SK-N-SH treated with all-trans-retinoic acid at 6 μM for 48 hours (cell line): ENCODE data around the gene BRINP1.

Experiments
- ARNTL ChIP-seq: fragments of 450-650 bp; formaldehyde crosslinking; IDR thresholded peaks from 2 replicates; pipeline ENCODE4 v1.5.0; 2020; ENCODE audit warnings: low read depth, mild to moderate bottlenecking, moderate library complexity, borderline replicate concordance
- BACH2 ChIP-seq: fragments of 250-450 bp; sonication (Bioruptor Pico); IDR thresholded peaks from 2 replicates; pipeline ENCODE4 v1.9.0; 2021; ENCODE audit warnings: mild to moderate bottlenecking, borderline replicate concordance
- CSDC2 ChIP-seq: fragments of 250-450 bp; sonication (Bioruptor Pico); IDR thresholded peaks from 2 replicates; pipeline ENCODE4 v1.5.0; 2020; ENCODE audit warnings: mild to moderate bottlenecking, moderate library complexity
- ESRRG ChIP-seq: fragments of 250-450 bp; sonication (Bioruptor Pico); IDR thresholded peaks from 2 replicates; pipeline ENCODE4 v1.6.1; 2021; ENCODE audit warnings: mild to moderate bottlenecking
- OSR1 ChIP-seq: fragments of 250-450 bp; sonication (Bioruptor Pico); IDR thresholded peaks from 2 replicates; pipeline ENCODE4 v1.8.0; 2022; ENCODE audit warnings: moderate library complexity, mild to moderate bottlenecking, inconsistent platforms
- PPARA ChIP-seq: fragments of 250-450 bp; sonication (Bioruptor Pico); IDR thresholded peaks from 2 replicates; pipeline ENCODE4 v1.5.0; 2020; ENCODE audit warnings: mild to moderate bottlenecking, borderline replicate concordance
- TOX ChIP-seq: fragments of 250-450 bp; sonication (Bioruptor Pico); IDR thresholded peaks from 2 replicates; pipeline ENCODE4 v1.8.0; 2021; ENCODE audit warnings: mild to moderate bottlenecking, moderate library complexity, borderline replicate concordance
- ZFP3 ChIP-seq: fragments of 250-450 bp; sonication (Bioruptor Pico); IDR thresholded peaks from 2 replicates; pipeline ENCODE4 v1.5.0; 2020; ENCODE audit warnings: mild to moderate bottlenecking, moderate library complexity
- ZFP30 ChIP-seq: fragments of 450-650 bp; formaldehyde crosslinking; IDR thresholded peaks from 2 replicates; pipeline ENCODE4 v1.5.0; 2022; ENCODE audit warnings: mild to moderate bottlenecking, moderate library complexity
- ZNF565 ChIP-seq: fragments of 450-650 bp; formaldehyde crosslinking; conservative IDR thresholded peaks from 2 replicates; pipeline ENCODE4 v1.5.0; 2020; ENCODE audit warnings: low read depth, mild to moderate bottlenecking, moderate library complexity
- TF ChIP-seq, protein P1 (sequence below): fragments of 250-450 bp; sonication (Bioruptor Pico); IDR thresholded peaks from 2 replicates; pipeline ENCODE4 v1.5.1; 2021; ENCODE audit warnings: mild to moderate bottlenecking, moderate library complexity
- TF ChIP-seq, protein P2 (sequence below): fragments of 250-450 bp; sonication (Bioruptor Pico); IDR thresholded peaks from 2 replicates; pipeline ENCODE4 v1.5.0; 2020; ENCODE audit warnings: mild to moderate bottlenecking, moderate library complexity
- TF ChIP-seq, protein P3 (sequence below): fragments of 250-450 bp; sonication (Bioruptor Pico); IDR thresholded peaks from 2 replicates; pipeline ENCODE4 v1.5.1; 2020; ENCODE audit warnings: low read depth, mild to moderate bottlenecking, moderate library complexity
- TF ChIP-seq, protein P4 (sequence below): fragments of 250-450 bp; sonication (Bioruptor Pico); IDR thresholded peaks from 2 replicates; pipeline ENCODE4 v1.8.0; 2020; ENCODE audit warnings: mild to moderate bottlenecking, moderate library complexity, borderline replicate concordance

DNA sequence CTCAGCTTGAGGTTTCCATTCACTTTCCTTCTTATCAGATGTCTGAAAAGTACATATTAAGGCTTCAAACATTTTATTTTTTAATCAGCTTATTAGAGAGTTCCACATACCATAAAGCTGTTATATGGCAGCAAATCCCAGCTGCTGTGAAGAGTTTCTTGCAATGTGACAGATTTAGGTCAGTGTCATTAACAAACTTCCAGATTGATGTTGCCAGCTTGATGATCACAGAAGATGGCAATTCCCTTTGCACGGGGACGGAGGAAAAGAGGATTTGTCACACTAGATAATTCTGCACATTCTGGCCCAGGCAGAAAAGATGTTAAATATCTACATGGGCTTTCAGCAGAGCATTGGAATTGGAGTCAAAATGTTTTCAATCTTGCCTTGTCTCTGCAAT is 215.8 kb downstream of the BRINP1 start:
- TF ChIP-seq, protein P1, sequence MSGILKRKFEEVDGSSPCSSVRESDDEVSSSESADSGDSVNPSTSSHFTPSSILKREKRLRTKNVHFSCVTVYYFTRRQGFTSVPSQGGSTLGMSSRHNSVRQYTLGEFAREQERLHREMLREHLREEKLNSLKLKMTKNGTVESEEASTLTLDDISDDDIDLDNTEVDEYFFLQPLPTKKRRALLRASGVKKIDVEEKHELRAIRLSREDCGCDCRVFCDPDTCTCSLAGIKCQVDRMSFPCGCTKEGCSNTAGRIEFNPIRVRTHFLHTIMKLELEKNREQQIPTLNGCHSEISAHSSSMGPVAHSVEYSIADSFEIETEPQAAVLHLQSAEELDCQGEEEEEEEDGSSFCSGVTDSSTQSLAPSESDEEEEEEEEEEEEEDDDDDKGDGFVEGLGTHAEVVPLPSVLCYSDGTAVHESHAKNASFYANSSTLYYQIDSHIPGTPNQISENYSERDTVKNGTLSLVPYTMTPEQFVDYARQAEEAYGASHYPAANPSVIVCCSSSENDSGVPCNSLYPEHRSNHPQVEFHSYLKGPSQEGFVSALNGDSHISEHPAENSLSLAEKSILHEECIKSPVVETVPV (CRISPR knock-in tag), result no peak
- TF ChIP-seq ARNTL (CRISPR knock-in tag) (no peak), ZNF565 (CRISPR knock-in tag) (no peak), ESRRG (no peak), CSDC2 (CRISPR knock-in tag) (no peak), PPARA (CRISPR knock-in tag) (no peak), TOX (CRISPR knock-in tag) (no peak), BACH2 (CRISPR knock-in tag) (no peak), OSR1 (CRISPR knock-in tag) (no peak), ZFP3 (no peak), ZFP30 (no peak)
- TF ChIP-seq, protein P2, sequence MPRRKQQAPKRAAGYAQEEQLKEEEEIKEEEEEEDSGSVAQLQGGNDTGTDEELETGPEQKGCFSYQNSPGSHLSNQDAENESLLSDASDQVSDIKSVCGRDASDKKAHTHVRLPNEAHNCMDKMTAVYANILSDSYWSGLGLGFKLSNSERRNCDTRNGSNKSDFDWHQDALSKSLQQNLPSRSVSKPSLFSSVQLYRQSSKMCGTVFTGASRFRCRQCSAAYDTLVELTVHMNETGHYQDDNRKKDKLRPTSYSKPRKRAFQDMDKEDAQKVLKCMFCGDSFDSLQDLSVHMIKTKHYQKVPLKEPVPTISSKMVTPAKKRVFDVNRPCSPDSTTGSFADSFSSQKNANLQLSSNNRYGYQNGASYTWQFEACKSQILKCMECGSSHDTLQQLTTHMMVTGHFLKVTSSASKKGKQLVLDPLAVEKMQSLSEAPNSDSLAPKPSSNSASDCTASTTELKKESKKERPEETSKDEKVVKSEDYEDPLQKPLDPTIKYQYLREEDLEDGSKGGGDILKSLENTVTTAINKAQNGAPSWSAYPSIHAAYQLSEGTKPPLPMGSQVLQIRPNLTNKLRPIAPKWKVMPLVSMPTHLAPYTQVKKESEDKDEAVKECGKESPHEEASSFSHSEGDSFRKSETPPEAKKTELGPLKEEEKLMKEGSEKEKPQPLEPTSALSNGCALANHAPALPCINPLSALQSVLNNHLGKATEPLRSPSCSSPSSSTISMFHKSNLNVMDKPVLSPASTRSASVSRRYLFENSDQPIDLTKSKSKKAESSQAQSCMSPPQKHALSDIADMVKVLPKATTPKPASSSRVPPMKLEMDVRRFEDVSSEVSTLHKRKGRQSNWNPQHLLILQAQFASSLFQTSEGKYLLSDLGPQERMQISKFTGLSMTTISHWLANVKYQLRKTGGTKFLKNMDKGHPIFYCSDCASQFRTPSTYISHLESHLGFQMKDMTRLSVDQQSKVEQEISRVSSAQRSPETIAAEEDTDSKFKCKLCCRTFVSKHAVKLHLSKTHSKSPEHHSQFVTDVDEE (CRISPR knock-in tag), result no peak
- TF ChIP-seq, protein P3, sequence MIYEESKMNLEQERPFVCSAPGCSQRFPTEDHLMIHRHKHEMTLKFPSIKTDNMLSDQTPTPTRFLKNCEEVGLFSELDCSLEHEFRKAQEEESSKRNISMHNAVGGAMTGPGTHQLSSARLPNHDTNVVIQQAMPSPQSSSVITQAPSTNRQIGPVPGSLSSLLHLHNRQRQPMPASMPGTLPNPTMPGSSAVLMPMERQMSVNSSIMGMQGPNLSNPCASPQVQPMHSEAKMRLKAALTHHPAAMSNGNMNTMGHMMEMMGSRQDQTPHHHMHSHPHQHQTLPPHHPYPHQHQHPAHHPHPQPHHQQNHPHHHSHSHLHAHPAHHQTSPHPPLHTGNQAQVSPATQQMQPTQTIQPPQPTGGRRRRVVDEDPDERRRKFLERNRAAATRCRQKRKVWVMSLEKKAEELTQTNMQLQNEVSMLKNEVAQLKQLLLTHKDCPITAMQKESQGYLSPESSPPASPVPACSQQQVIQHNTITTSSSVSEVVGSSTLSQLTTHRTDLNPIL (CRISPR knock-in tag), result no peak
- TF ChIP-seq, protein P4, sequence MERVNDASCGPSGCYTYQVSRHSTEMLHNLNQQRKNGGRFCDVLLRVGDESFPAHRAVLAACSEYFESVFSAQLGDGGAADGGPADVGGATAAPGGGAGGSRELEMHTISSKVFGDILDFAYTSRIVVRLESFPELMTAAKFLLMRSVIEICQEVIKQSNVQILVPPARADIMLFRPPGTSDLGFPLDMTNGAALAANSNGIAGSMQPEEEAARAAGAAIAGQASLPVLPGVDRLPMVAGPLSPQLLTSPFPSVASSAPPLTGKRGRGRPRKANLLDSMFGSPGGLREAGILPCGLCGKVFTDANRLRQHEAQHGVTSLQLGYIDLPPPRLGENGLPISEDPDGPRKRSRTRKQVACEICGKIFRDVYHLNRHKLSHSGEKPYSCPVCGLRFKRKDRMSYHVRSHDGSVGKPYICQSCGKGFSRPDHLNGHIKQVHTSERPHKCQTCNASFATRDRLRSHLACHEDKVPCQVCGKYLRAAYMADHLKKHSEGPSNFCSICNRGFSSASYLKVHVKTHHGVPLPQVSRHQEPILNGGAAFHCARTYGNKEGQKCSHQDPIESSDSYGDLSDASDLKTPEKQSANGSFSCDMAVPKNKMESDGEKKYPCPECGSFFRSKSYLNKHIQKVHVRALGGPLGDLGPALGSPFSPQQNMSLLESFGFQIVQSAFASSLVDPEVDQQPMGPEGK (CRISPR knock-in tag), result no peak
